ENCODE results near the gene ATP9A.
"Not testable (repeated sequence)": the region's sequence is repeated elsewhere in the genome, so short reads cannot be mapped to it uniquely, and the experiment has no call there.

ATP9A gene, protein sequence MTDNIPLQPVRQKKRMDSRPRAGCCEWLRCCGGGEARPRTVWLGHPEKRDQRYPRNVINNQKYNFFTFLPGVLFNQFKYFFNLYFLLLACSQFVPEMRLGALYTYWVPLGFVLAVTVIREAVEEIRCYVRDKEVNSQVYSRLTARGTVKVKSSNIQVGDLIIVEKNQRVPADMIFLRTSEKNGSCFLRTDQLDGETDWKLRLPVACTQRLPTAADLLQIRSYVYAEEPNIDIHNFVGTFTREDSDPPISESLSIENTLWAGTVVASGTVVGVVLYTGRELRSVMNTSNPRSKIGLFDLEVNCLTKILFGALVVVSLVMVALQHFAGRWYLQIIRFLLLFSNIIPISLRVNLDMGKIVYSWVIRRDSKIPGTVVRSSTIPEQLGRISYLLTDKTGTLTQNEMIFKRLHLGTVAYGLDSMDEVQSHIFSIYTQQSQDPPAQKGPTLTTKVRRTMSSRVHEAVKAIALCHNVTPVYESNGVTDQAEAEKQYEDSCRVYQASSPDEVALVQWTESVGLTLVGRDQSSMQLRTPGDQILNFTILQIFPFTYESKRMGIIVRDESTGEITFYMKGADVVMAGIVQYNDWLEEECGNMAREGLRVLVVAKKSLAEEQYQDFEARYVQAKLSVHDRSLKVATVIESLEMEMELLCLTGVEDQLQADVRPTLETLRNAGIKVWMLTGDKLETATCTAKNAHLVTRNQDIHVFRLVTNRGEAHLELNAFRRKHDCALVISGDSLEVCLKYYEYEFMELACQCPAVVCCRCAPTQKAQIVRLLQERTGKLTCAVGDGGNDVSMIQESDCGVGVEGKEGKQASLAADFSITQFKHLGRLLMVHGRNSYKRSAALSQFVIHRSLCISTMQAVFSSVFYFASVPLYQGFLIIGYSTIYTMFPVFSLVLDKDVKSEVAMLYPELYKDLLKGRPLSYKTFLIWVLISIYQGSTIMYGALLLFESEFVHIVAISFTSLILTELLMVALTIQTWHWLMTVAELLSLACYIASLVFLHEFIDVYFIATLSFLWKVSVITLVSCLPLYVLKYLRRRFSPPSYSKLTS

GRCh38 chr20:51767867-51768758 is at the start of gene ATP9A:
Gene ATP9A (minus strand): TSS chr20:51768390. CDS start chr20:51768369, 21 bp downstream.
- DNase-seq = peak; percentile 71

- not testable (repeated sequence) for DNase-seq
Measured at GRCh38 chr20:51816856-51817255, 48.7 kb upstream of the ATP9A start.

DNA sequence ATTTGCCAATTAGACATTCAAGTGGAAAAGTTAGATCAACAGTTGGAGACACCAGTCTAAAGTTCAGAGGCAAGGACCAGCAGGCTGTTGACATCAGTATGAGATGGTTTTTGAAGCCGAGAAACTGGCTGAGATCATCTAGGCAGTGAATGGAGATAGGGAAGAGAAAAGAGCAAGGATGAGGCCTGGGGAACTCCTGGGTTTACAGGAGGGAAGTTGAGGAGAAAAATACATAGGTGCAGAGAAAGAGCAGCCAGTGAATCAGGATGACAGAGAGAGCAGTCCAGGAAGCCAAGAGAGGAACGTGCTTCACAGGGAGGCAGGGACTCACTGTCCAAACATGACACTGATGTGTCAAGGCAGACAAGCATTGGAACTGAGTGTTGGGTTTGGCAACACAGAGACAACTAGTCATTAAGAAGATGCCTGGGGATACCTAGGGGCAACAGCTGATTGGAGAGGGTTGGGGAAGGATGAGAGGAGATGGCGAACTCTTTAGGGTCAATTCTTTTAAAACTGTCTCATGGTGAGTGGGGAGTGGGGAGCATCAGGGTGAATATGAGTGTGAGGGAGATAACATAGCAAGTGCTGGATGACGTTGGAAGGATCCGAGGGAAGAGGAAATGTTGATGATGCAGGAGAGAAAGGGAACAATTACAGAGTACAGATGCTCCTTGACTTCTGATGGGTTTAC is 47.3 kb upstream of the ATP9A start:
- DNase-seq = no peak

DNA sequence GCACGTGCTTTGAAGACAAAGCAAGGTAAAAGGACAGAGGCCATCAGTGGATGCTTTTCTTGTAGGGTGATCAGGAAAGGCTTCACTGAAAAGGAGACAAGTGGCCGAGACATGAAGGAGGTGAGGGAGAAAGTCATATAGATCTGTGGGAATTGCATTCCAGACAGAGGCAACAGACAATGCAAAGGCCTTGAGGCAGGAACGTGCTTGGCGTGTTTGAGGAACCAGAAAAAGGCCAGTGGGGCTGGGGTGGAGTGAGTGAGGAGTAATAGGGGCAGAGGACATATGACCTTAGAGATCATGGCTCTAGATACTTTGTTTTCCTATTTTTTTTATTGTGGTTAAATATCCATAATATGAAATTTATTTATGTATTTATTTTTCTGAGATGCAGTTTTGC is 44.7 kb upstream of the ATP9A start:
- no peak for DNase-seq

- DNase-seq = no peak
Measured at GRCh38 chr20:51811514-51812128, 43.4 kb upstream of the ATP9A start.

DNA sequence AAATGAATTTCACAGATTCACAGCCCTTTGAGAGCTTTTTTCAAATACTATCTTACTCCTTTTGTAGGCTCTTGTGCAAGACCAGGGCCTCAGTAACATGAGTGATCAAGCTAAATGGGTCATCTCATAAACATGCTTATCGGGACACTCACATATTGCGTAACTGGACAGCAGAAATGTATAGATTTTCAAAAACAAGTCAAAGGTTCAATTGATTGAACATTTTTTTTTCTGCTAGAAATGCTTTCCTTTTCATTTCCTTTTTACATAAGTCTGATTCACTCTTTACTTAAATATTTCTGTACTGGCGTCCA is 42.8 kb upstream of the ATP9A start:
- no peak for DNase-seq

GRCh38 chr20:51810155-51811041 is 42.2 kb upstream of the ATP9A start:
- no peak for DNase-seq

DNA sequence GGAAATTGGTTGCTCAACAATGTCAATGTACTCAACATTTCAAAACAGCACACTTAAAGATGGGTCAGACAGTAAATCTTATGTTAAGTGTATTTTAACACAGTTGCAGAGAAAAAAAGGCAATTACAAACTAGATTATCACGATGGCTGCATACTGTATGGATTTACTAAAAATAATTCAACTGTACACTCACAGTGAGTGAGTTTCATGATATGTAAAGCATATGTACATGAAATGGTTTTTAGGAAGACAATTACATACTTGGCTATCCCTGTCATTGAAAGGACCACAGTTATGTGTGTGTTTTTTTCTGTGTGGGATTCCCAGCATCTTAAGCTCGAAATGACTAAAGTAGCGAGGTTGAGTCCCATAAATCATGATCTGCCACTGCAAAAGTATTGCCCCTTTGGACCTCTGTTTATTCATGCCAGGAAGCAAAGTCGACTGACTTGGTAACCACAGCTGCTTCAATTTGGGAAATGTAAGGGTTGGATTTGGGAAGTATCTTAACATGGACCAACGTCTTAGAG is 39.6 kb upstream of the ATP9A start:
- DNase-seq = no peak

GRCh38 chr20:51804754-51805153 is 36.6 kb upstream of the ATP9A start:
- no peak for DNase-seq

- DNase-seq = no peak
Measured at GRCh38 chr20:51803148-51803854, 35.1 kb upstream of the ATP9A start.

- peak; percentile 83 for DNase-seq
Measured at GRCh38 chr20:51802170-51802751, 34.1 kb upstream of the ATP9A start, which contains the start of gene SALL4. Gene SALL4 (minus strand): TSS chr20:51802521. CDS start chr20:51802408, 113 bp downstream.

GRCh38 chr20:51801823-51802123 is 33.6 kb upstream of the ATP9A start:
- no peak for DNase-seq

- DNase-seq = peak; percentile 66
Measured at GRCh38 chr20:51801122-51801822, 33.1 kb upstream of the ATP9A start.

GRCh38 chr20:51800872-51801121 is 32.6 kb upstream of the ATP9A start:
- DNase-seq = no peak

DNA sequence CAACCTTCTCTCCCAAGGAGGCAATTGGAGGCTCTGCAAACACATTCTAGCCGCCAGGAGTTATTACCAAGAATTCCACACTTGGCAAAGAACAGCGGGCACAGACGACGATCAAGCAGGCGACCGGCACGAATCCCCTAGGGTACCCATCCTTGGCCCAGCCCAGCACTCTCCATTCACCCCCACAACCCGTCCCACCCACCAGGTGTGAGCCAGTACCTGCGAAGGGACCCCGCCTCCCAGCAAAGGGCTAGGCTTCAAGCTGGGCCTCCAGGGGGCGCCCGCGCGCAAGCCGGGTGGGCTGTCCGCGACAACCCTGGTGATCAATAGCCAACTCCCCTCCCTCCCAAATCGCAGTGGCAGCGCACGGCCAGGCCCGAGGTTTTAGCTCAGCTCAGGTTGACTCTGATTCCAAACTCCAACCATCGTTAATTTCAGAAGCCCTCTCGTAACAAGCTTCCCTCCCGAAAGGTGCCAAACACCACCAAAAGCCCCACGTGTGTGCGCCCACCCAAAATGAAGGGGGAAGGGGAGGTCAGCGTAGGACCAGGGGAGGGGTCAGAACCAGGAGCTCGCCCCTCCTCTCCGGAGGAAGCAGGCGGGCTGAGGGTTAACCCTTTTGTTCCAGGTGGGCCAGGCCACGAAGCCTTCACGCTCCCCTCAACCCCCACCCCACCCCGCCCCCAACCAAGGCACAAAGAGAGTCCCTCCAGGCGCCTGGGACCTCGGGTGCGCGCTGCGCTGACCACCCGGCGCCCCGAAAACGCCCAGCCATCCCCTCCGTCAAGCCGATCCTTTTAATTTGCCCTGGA is 32.1 kb upstream of the ATP9A start:
- peak; percentile 87 for DNase-seq

- DNase-seq = no peak
Measured at GRCh38 chr20:51799401-51799860, 31.2 kb upstream of the ATP9A start.

GRCh38 chr20:51797357-51798025 is 29.3 kb upstream of the ATP9A start:
- peak; percentile 34 for DNase-seq
